NB4 (cell line): Measurements from ENCODE around the gene TRIP10.

Experiments
- CTCF ChIP-seq: IDR thresholded peaks from one replicate; pipeline ENCODE4 v1.5.1; 2012; ENCODE audit warnings: low read depth, low read length
- MYC ChIP-seq: IDR thresholded peaks from 2 replicates; pipeline ENCODE4 v1.6.1; 2011; ENCODE audit warnings: low read depth, low read length
- POLR2A ChIP-seq: IDR thresholded peaks from 2 replicates; pipeline ENCODE4 v1.6.1; 2011; ENCODE audit warnings: mild to moderate bottlenecking; ENCODE audit not compliant: insufficient read length; ENCODE audit errors: extremely low read depth
- TF ChIP-seq, protein P1 (sequence below): IDR thresholded peaks from 2 replicates; pipeline ENCODE4 v1.6.1; 2011; ENCODE audit warnings: low read depth, low read length

- TF ChIP-seq CTCF = no peak
- no peak for TF ChIP-seq POLR2A
- TF ChIP-seq MYC = no peak
- TF ChIP-seq, protein P1, sequence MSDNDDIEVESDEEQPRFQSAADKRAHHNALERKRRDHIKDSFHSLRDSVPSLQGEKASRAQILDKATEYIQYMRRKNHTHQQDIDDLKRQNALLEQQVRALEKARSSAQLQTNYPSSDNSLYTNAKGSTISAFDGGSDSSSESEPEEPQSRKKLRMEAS = no peak
Measured at GRCh38 chr19:6793973-6794372, 54.5 kb downstream of the TRIP10 start.
